Upper lobe of left lung (tissue), 6 donors: ENCODE data around the gene KDM4B. TPM values are rescaled to one million over a fixed set of nuclear protein-coding genes. Genes with fewer than 3 reads are reported as not detected.

Source experiments
- ATAC-seq, 2 donors: fragments of 200-7000 bp; cut with Tn5 transposase; one replicate each; pipeline ENCODE4 v1.9.1; 2022; ENCODE audit warnings: mild to moderate bottlenecking in 2 of 2, moderate library complexity in 2 of 2; ENCODE audit not compliant: low FRiP score in 2 of 2
- DNase-seq, 2 donors: peaks; one replicate each; pipeline ENCODE4 v3.0.0-alpha.2; 2019 to 2020
- H3K27ac ChIP-seq, 4 donors: fragments of 200-600 bp; sonication (generic); one replicate each; pipeline ENCODE4 v1.5.1; 2016 to 2019
- H3K27me3 ChIP-seq, 4 donors: fragments of 200-600 bp; sonication (generic); one replicate each; pipeline ENCODE4 v1.5.1; 2017 to 2019
- H3K36me3 ChIP-seq, 4 donors: fragments of 200-600 bp; sonication (generic); one replicate each; pipeline ENCODE4 v1.5.1; 2016 to 2019
- H3K4me1 ChIP-seq, 4 donors: fragments of 200-600 bp; sonication (generic); one replicate each; pipeline ENCODE4 v1.5.1; 2018 to 2019
- H3K4me3 ChIP-seq, 4 donors: fragments of 200-600 bp; sonication (generic); one replicate each; pipeline ENCODE4 v1.5.1; 2017 to 2019; ENCODE audit warnings: mild to moderate bottlenecking in 2 of 4, moderate library complexity in 1 of 4
- H3K9me3 ChIP-seq, 4 donors: fragments of 200-600 bp; sonication (generic); one replicate each; pipeline ENCODE4 v1.5.1; 2018 to 2019
- CTCF ChIP-seq, 6 experiments: fragments of 450-650 bp in 4 of 6; fragments of 200-600 bp in 2 of 6; sonication (generic) in 2 of 6; IDR thresholded peaks; one replicate each; pipeline ENCODE4 v1.5.1; 2016 to 2019; ENCODE audit warnings: antibody characterized with exemption in 6 of 6
- EP300 ChIP-seq, 4 donors: sonication (generic); formaldehyde crosslinking; IDR thresholded peaks; one replicate each; pipeline ENCODE4 v1.5.1; 2017; ENCODE audit warnings: antibody characterized with exemption in 4 of 4, control low read depth in 2 of 4
- POLR2A ChIP-seq, 4 donors: fragments of 450-650 bp; IDR thresholded peaks; one replicate each; pipeline ENCODE4 v1.5.1; 2016 to 2017; ENCODE audit warnings: antibody characterized with exemption in 4 of 4, mild to moderate bottlenecking in 2 of 4
- POLR2AphosphoS5 ChIP-seq, 2 donors: sonication (generic); formaldehyde crosslinking; IDR thresholded peaks; one replicate each; pipeline ENCODE4 v1.5.1; 2017; ENCODE audit warnings: antibody characterized with exemption in 2 of 2
- WGBS, 2 donors: methylation state at CpG; one replicate each; pipeline ENCODE4 v1.1.5; 2017 to 2018; 5-methylcytosine and 5-hydroxymethylcytosine counted together
- small RNA-seq, 4 donors: library from RNA; depleted of rRNA; stranded (forward); fragments of <200 nt; gene quantifications; one replicate each; pipeline ENCODE3, GENCODE V24; 2016
- total RNA-seq, 6 donors: library from RNA; depleted of rRNA in 4 of 6; stranded (reverse); fragments of >200 nt in 4 of 6; gene quantifications; one replicate each; pipeline versions ENCODE4 v1.1.0 to v1.2.1, GENCODE V29; 2016 to 2021
- donor health status: DM: no; HTN: no; CAD: no; lungs with moderate emphysema.
- donor health status: DM: no; HTN: yes; CAD: no; lungs with severe emphysema.

The KDM4B gene
- total RNA-seq, 6 donors from 2014 or later = 28.1 to 112 (median 38.2) TPM

DNA sequence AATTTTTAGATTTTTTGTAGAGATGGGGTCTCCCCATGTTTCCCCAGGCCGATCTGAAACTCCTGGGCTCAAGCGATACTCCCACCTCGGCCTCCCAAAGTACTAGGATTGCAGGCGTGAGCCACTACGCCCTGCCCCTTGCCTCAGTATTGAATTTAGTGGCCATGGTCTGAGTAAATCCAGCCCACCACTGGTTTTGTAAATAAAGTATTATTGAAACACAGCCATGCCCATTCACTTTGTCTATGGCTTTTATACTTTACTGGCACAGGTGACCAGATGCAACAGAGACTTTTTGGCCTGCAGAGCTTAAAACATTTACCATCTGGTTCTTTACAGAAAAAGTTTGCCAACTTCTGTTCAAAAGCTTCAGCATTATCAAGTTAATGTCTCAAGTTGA, 227.9 kb downstream of the KDM4B start:
- H3K27ac ChIP-seq = no peak overlapping the region
- DNase-seq (no peak), ATAC-seq (no peak)
- H3K9me3 ChIP-seq = peaks cover 6 to 17% (median 9%) of the 10 kb centered on the region in 4 donors
- TF ChIP-seq EP300 (IDR thresholded peaks at IDR 0.05) (no peak), CTCF (IDR thresholded peaks at IDR 0.05) (no peak), POLR2AphosphoS5 (IDR thresholded peaks at IDR 0.05) (no peak), POLR2A (IDR thresholded peaks at IDR 0.05) (no peak)
- no peak overlapping the region for H3K4me3 ChIP-seq
- WGBS, 2 donors = 84 to 98% methylated on average over 5 of the region's 5 CpGs
- H3K27me3 ChIP-seq = no peaks in the 10 kb centered on the region
- no peaks in the 10 kb centered on the region for H3K4me1 ChIP-seq
- no peaks in the 10 kb centered on the region for H3K36me3 ChIP-seq

DNA sequence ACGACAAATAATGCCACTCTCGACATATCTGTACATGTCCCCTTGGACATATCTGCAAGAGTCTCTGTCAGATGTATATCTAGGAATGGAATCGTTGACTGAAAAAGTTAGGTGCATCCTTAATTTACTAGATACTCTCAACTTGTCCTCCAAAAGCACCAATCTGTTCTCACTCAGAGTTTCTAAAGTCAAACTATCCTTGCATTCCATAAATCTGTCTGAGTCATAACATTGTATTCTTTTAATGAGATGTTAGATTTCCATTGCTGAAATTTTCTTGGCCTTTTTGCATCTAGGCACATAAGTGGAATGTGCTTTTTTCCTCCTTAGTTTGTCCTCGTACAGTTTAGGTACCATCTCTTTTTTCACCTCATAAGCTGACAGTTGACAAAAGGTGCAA, 231.9 kb downstream of the KDM4B start:
- H3K36me3 ChIP-seq = no peaks in the 10 kb centered on the region
- ATAC-seq = no peak
- no peaks in the 10 kb centered on the region for H3K4me1 ChIP-seq
- DNase-seq = no peak
- no peak overlapping the region for H3K27ac ChIP-seq
- no peak for TF ChIP-seq EP300 (IDR thresholded peaks at IDR 0.05)
- no peak for TF ChIP-seq CTCF (IDR thresholded peaks at IDR 0.05)
- no peak overlapping the region for H3K4me3 ChIP-seq
- H3K27me3 ChIP-seq = no peaks in the 10 kb centered on the region
- H3K9me3 ChIP-seq = peaks cover 14 to 32% (median 19%) of the 10 kb centered on the region in 4 donors
- WGBS, 2 donors = 90 to 92% methylated on average over 4 of the region's 4 CpGs

DNA sequence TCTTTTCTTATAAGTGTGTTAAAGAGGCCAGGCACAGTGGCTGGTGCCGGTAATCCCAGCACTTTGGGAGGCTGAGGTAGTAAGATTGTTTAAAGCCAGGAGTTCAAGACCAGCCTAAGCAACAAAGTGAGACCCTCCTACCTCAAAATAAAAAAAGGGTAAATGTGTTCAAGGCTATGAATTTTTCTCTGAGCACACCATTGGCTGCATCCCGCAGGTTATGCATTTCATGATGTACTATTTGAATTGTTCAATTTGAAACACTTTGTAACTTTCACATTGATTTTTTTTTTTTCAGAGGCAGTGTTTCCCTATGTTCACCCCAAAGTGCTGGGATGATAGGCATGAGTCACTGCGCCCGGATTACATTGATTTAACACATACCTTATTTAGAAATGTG, 233.6 kb downstream of the KDM4B start:
- ATAC-seq = no peak

More for the DNA sequence above, 233.6 kb downstream of the KDM4B start:
- Histone ChIP-seq H3K27me3 (no peaks in the 10 kb centered on the region), H3K4me3 (no peak overlapping the region), H3K4me1 (no peaks in the 10 kb centered on the region), H3K36me3 (peaks cover 0 to 5% (median under 1%) of the 10 kb centered on the region in 4 donors), H3K9me3 (peaks cover 14 to 32% (median 19%) of the 10 kb centered on the region in 4 donors), H3K27ac (no peak overlapping the region)
- TF ChIP-seq EP300 (IDR thresholded peaks at IDR 0.05) = no peak
- TF ChIP-seq POLR2AphosphoS5 (IDR thresholded peaks at IDR 0.05) = no peak
- no peak for TF ChIP-seq POLR2A (IDR thresholded peaks at IDR 0.05)
- TF ChIP-seq CTCF (IDR thresholded peaks at IDR 0.05) = no peak
- no peak for DNase-seq
- 97 to 98% methylated on average over 4 of the region's 4 CpGs for WGBS, 2 donors

Small RNA genes within 50 kb of the gene (small RNA-seq; reads per million reads assigned to genes)
- gene MIR4747 = 0 reads per million in 4 donors

Other genes with a start within 250 kb of the KDM4B start
- 100 to 1,000 TPM in 2 of 6 donors, 10 to 100 TPM in 4; 55.1 to 255 (median 89.0) TPM for gene DPP9, start 245.3 kb upstream of the KDM4B start, total RNA-seq
- 10 to 100 TPM; 15.6 to 22.2 (median 16.0) TPM for gene FEM1A, start 177.4 kb upstream of the KDM4B start, total RNA-seq
- gene TICAM1, start 137.4 kb upstream of the KDM4B start, total RNA-seq = 10 to 100 TPM in 5 of 6 donors, 1 to 10 TPM in 1; 9.0 to 23.3 (median 17.1) TPM
- gene PLIN3, start 101.4 kb upstream of the KDM4B start, total RNA-seq = 10 to 100 TPM; 29.3 to 55.1 (median 38.4) TPM
- gene ARRDC5, start 66.2 kb upstream of the KDM4B start, total RNA-seq = 1 to 10 TPM in 2 of 6 donors, under 1 TPM in 3, not detected in 1; 0.34 to 6.8 (median 0.83) TPM
- 1 to 10 TPM; 1.0 to 5.1 (median 2.3) TPM for gene UHRF1, start 59.6 kb upstream of the KDM4B start, total RNA-seq